Rectal smooth muscle tissue (tissue), 1 donor: Measurements from ENCODE around the gene DPEP1.

Experiments used
- H3K27ac ChIP-seq: one replicate; pipeline ENCODE4 v1.7.0; 2013; ENCODE audit warnings: low read depth, low read length, inconsistent platforms
- H3K27me3 ChIP-seq: one replicate; pipeline ENCODE4 v1.7.0; 2013; ENCODE audit warnings: low read length; ENCODE audit not compliant: control insufficient read depth, insufficient read depth
- H3K36me3 ChIP-seq: one replicate; pipeline ENCODE4 v1.7.0; 2013; ENCODE audit warnings: low read length; ENCODE audit not compliant: control insufficient read depth, insufficient read depth
- H3K4me1 ChIP-seq: one replicate; pipeline ENCODE4 v1.7.0; 2013; ENCODE audit warnings: low read length; ENCODE audit not compliant: control insufficient read depth, insufficient read depth
- H3K4me3 ChIP-seq: one replicate; pipeline ENCODE4 v1.7.0; 2013; ENCODE audit warnings: low read length
- H3K9ac ChIP-seq: one replicate; pipeline ENCODE4 v1.7.0; 2013; ENCODE audit warnings: low read length

Gene DPEP1

GRCh38 chr16:89685916-89686315 is 72.5 kb downstream of the DPEP1 start:
- Histone ChIP-seq H3K9ac (no peak overlapping the region), H3K4me3 (no peak overlapping the region)

GRCh38 chr16:89686520-89687091 is 73.2 kb downstream of the DPEP1 start, which contains the start of gene CDK10:
TSS of gene CDK10 (plus strand) at chr16:89686689. CDS start at chr16:89686711, 22 bp downstream.
- H3K27me3 ChIP-seq = no peaks in the 10 kb centered on the region
- peaks cover 11% of the 10 kb centered on the region for H3K36me3 ChIP-seq
- peaks cover 3% of the 10 kb centered on the region for H3K4me1 ChIP-seq
- H3K4me3 ChIP-seq = peak within 1 kb of the TSS; percentile 96
- H3K27ac ChIP-seq = peak within 1 kb of the TSS; percentile 84
- H3K9ac ChIP-seq = peak within 1 kb of the TSS; percentile 58

More at GRCh38 chr16:89685916-89686315, 72.5 kb downstream of the DPEP1 start:
- no peak overlapping the region for H3K27ac ChIP-seq
- peaks cover 7% of the 10 kb centered on the region for H3K36me3 ChIP-seq
- peaks cover 3% of the 10 kb centered on the region for H3K4me1 ChIP-seq
- no peaks in the 10 kb centered on the region for H3K27me3 ChIP-seq

- Histone ChIP-seq H3K27ac (peak overlapping the region; percentile 84), H3K27me3 (no peaks in the 10 kb centered on the region), H3K9ac (no peak overlapping the region), H3K4me1 (peaks cover 3% of the 10 kb centered on the region), H3K4me3 (peak overlapping the region; percentile 96), H3K36me3 (peaks cover 12% of the 10 kb centered on the region)
These were observed 73.9 kb downstream of the DPEP1 start for GRCh38 chr16:89687092-89687940.
